GM18526 (cell line): Measurements from ENCODE around the gene EPHA3.

ENCODE experiments used
- POLR2A ChIP-seq: IDR thresholded peaks from 3 replicates; pipeline ENCODE4 v1.6.1; 2011; ENCODE audit not compliant: insufficient read length; ENCODE audit errors: extremely low read depth

EPHA3 gene

DNA sequence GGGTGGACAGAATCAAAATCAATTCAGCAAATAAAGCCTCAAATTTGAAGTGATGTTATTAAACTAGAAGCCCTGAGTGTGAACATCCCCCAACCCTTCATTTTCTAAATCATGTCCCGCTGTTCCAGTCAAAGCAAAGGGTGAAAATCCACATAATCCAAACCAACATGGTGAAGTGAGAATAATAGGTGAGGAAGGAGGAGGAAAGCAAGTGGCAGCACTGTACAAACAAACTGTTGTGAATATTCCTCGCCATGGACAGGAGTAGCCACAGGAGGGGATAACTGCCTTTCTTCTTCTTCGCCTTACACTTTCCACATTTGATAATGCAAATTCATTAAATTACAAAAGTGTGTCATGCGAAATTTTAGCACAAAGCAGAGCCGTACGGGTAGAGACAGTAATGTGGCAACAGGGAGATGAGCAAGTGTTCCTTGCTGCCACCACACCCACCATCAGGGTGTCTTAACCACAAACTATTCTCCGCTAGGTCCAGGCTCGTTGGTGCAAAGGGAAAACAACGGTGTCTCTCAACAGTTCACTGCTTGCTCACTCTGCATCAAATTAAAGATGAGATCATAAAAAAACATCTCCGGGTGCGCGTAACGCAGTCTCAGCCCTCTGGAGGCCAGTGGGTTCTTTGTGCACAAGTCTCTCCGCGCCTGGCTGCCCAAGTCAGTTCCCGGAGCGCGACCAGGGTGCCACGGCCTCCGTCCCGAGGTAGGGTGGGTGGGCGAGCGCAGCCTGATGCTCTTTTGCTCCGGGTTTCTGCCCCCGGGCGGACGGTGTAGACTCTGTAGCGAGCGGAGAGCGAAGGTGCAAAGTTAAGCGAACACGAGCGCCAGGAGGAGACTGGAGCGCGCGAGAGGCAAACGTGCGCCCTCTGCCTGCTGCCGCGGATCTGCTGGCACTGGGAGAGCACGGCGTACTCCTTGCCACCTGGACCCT lies 6.7 kb downstream of the EPHA3 start:
- no peak for TF ChIP-seq POLR2A

DNA sequence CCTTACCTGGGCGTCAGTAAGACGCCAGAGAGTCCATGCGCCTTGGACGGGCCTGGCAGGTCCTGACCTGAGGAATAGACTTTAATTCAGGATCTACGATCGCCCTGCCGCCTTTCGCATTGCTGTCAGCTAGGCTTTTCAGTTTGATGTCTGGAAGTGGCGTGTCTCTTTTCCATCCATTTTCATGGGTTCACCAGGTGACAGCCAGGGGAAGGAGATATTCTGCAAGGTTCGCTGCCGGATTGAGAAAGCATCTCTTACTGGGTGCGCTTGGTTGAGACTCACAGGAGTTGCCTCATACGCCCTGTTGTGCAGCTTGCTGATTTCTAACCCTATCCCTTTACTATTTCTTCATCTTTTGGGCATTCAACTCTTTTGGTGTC lies 7.4 kb downstream of the EPHA3 start:
- no peak for TF ChIP-seq POLR2A

DNA sequence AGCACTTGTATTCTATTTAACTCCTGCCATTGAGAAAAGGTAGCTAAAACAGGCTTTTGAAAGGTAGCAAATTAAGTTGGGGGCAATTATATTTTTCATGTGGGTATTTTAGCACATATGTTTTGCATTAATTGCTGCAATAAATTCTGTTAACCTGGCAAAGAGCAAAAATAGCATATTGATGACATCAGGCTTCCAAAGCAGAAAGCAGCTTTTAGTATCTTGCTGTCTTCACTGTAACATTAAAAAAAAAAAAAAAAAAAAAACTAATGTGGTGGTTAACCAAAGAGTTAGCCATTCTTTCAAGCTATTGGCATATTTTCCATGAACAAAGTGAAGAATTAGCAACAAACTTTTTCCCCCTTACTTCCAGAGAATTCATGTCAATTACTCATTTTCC lies 9.1 kb downstream of the EPHA3 start:
- no peak for TF ChIP-seq POLR2A

DNA sequence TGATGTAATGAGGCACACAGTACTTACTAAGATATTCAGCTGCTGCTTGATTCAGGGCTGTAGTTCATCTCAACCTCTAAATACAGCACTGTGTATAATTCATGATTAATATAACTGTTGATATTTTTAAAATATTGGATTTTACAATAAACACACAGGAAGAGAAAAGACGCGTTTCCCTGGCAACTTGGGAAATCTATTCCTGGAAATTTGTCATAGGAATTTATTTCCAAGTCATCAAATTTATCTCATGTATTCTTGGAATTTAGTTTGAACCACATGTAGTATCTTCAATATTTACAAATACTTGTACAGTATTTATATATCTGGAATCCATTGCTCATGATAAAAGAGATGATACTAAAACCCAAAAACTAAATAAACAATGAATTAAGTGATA lies 30.6 kb downstream of the EPHA3 start:
- TF ChIP-seq POLR2A = no peak

DNA sequence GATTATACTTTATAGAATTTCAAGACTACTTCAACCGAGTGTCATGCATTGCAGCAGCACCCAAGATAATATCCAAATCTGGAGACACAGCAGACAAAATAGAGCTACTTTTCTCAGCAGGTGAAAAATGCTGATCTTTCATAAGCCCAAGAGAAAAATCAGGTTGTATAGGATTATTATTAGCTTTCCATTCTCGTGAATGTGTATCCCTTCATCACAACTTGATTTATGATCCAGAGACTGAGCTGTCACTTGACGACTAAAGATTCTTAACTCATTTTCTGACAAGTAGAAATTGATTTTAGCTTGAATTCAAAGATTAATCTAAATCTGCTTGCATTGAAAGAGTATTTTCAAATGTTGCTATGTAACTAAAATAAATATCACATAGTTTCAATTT lies 32.4 kb downstream of the EPHA3 start:
- no peak for TF ChIP-seq POLR2A

DNA sequence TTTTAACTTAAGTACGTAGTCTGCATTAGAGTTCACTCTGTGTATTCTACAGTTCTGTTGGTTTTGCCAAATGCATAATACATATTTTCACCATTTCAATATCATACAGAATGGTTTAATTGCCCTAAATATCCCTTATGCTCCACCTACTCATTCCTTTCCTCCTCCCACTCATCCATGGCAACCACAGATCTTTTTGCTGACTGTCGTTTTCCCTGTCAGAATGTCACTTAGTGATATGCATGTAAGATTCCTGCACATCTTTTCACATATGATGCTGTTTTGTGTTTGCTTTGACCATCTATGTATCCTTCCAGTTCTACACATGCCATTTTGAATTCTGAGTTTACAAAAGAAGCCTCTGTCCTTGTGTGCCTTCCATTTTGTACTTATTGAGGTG lies 36.7 kb downstream of the EPHA3 start:
- no peak for TF ChIP-seq POLR2A

DNA sequence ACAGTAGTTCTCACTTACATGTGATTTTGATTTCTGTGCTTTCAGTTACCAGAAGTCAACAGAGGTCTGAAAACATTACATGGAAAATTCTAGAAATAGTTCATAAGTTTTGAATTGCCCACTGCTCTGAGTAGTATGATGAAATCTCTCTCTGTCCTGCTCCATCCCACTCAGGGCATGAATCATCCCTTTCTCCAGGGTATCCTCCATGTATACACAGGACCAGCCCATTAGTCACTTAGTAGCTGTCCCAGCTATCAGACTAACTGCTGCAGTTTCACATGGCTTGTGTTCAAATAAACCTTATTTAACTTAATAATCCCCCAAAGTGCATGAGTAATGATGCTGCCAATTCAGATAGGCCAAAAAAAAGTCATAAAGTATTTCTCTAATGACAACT lies 38.6 kb downstream of the EPHA3 start:
- no peak for TF ChIP-seq POLR2A

DNA sequence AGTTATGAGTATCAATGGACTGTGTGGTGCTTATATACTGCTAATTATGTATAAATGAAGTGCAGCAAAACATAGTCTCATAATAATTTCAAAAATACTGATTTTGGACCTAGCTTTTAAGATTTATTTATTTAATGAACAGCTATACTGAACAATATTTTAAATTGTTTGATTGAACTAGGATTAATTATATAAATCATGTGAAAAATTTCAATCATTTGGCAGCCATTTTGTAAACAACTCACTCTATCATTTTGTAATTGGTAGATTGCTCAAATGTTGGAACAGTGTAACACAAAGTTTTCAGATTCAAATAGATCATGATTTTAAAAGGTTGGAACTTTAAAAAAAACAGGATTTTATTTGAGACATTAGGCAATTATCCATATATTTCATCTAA lies 47.0 kb downstream of the EPHA3 start:
- no peak for TF ChIP-seq POLR2A

DNA sequence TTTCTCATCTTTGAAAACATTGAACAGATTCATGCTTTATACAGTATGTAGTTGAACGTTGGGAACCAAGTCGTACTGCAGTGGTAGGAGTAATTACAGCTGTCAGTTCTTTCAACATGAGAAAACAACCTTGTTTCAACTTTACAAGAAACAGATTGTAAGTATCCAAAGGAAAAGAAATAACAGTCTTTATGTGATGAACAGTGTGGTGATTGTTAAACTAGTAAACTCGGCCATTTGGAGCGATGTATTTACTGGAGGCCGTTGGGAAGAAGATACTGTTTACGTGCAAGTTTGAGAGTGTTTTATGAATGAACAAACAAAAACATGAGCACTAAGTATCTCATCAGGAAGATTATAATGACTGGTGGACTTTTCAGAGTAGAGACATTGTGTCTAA lies 48.4 kb downstream of the EPHA3 start:
- no peak for TF ChIP-seq POLR2A

DNA sequence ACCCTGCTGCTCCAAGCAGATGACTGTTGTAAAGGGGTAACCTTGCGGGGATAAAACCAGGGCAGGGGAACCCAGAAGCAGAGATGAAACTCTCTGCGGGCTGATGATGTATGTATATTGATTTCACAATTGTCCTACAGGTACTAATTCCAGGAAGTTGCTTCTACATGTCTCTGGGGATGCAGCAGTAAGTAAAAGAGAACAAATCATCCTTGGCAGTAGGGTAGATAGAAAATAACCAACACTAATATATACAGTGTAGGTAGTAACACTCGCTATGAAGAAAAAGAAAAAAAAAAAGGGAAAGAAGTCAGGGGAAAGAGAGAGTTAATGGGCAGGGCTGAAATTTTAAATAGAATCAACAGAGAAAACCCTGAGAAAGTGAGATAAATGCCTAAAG lies 50.2 kb downstream of the EPHA3 start:
- TF ChIP-seq POLR2A = no peak

DNA sequence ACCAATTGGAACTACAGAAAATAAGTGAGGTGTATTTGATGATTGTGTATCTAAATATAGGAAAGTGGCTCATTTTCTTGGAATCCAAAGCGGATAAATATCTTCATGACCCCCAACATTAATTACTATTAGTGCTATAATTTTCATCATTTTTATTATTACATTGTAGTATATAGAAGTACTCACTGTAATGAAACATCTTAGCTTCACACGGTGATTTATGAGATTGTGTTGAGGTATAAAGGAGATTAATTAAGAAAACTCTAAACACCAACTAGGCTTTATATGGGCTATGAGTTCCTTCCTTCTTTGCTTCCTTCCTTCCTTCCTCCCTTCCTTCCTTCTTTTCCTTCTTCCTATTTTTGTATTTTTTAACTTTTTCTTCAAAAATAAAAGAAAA lies 52.2 kb downstream of the EPHA3 start:
- no peak for TF ChIP-seq POLR2A

DNA sequence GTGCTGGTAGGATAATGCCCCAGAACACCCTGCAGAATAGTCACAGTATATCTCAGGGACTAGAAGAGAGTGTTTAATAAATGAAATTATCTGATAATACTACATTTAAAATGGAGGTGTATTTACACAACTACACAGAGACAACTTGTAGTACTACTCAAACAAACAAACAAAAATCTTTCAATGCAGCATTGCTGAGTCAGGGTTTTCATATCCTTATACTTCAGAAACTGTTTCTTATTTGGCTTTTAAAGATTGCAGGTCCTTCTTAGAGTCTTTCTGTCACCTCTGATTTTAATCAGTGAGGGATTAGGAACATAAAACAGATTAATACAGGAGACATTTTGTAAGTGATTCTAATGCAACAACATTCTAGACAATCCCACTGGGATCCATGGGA lies 57.4 kb downstream of the EPHA3 start:
- no peak for TF ChIP-seq POLR2A

DNA sequence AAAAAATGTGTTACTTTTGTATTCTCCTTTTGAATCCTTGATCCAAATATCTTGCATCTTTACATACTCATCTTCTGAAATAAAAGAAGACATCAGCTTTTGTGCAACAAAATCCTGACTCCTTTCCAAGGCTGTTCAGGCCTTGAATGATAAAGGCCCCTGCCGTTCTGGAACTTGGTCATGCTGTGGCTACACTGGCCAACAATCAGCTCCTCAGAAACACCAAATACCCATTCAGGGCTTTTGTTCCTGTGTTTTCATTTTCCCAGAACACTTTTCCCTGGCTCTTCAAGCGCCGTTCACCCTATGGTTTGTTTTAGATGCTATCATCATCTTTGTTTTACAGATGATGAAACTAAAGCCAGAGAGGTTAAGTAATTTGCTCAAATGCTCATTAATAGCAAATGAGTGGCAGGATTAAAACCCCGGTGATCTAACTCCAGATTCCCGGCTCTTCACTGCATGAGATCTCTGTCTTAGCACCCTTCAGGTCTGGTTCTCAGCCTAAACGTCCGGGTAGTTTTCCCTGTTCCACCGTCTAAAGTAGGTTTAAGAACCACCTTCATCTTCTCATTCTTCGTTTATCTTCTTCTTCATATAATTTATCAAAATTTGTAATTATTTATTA lies 58.3 kb downstream of the EPHA3 start:
- no peak for TF ChIP-seq POLR2A

DNA sequence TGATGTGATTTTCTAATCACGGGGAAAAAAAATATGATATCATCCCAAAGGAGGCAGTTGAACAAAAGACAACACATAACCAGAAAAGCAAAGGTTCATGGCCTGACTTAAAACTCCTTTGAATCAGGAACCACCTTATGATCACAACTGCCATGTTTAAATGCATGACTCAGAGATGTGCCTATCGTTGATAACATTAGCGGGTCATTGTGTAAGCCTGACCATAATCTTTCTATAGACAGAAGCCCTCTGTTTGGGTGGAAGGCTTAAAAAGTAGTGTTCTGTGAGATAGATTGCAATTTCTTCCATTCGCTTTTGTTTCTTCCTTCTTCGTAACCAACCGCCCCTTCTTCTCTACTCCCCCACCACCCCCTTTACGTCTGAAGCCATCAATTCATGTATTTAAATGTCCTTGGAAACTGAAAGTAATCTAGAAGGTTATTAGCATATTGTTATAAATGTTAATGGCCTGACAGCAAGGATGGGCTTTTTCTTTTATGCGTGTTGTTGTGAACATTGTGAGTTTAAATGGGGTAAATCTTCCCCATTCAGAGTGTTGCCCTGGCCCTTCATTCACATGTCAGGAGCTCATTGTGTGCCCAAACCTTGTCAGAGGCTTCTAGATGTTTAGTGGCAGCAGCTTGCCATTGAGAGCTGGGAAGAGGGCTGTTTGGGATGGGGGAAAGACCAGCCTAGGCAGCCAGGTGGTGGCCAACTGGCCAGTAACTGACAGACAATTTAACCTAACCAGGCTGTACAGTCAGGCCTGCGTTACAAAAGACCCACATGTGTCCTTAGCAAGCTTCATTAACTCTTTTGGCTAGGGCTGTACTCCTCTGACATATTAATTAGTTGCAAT lies 64.5 kb downstream of the EPHA3 start:
- no peak for TF ChIP-seq POLR2A

DNA sequence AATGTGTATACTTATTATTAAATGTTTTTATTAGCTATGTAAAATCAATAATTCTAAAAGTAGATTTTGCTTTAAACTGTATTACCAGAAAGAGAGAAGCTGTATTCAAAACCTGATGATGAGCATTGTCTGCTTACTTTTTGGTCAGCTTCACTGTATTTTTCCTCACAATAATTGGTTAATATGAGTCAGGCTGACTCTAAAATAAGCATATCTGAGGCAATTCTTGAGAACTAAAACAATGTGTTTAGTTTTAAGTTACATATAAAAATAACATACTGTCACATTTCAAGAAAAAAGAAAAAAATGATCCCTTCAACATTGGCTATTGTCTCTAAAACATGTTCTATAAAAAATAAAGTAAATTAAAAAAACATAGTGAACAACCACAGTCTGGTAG lies 66.1 kb downstream of the EPHA3 start:
- no peak for TF ChIP-seq POLR2A
